RCC 7860 (cell line): ENCODE results near the gene COL24A1.

ENCODE experiments used
- DNase-seq: peaks from one replicate; pipeline ENCODE4 v3.0.0-alpha.2; 2015; ENCODE audit warnings: low spot score
- FAIRE-seq: peaks from 2 replicates; lab custom pipeline; 2012; peaks lifted over from hg19 to GRCh38; lab: Jason Lieb, UNC

The COL24A1 gene

GRCh38 chr1:86156566-86157455 is at the start of gene COL24A1:
COL24A1 (minus strand) TSS chr1:86156772; CDS start chr1:86156396, 376 bp downstream.
- FAIRE-seq: no peak

GRCh38 chr1:86205741-86206140 is 49.2 kb upstream of the COL24A1 start:
- DNase-seq (no peak), FAIRE-seq (no peak)

More at GRCh38 chr1:86156566-86157455, at the start of gene COL24A1:
- DNase-seq: no peak

- no peak for FAIRE-seq
These were observed 46.2 kb upstream of the COL24A1 start for GRCh38 chr1:86202552-86203340.

GRCh38 chr1:86201311-86201710 is 44.7 kb upstream of the COL24A1 start:
- DNase-seq (no peak), FAIRE-seq (no peak)

More at GRCh38 chr1:86202552-86203340, 46.2 kb upstream of the COL24A1 start:
- DNase-seq: no peak

- DNase-seq: no peak
- no peak for FAIRE-seq
These were observed 44.3 kb upstream of the COL24A1 start for GRCh38 chr1:86200901-86201300.

- DNase-seq (no peak), FAIRE-seq (no peak)
These were observed 40.8 kb upstream of the COL24A1 start for GRCh38 chr1:86197206-86197855.

GRCh38 chr1:86195281-86195680 is 38.7 kb upstream of the COL24A1 start:
- DNase-seq: no peak
- no peak for FAIRE-seq

GRCh38 chr1:86194491-86195034 is 38.0 kb upstream of the COL24A1 start:
- DNase-seq (no peak), FAIRE-seq (no peak)

GRCh38 chr1:86192417-86192816 is 35.8 kb upstream of the COL24A1 start:
- FAIRE-seq: no peak

GRCh38 chr1:86191958-86192357 is 35.4 kb upstream of the COL24A1 start:
- DNase-seq (no peak), FAIRE-seq (no peak)

More at GRCh38 chr1:86192417-86192816, 35.8 kb upstream of the COL24A1 start:
- no peak for DNase-seq

- DNase-seq: no peak
- no peak for FAIRE-seq
These were observed 34.3 kb upstream of the COL24A1 start for GRCh38 chr1:86190873-86191272.

GRCh38 chr1:86184426-86184825 is 27.9 kb upstream of the COL24A1 start:
- FAIRE-seq: no peak
- no peak for DNase-seq

GRCh38 chr1:86183810-86184209 is 27.2 kb upstream of the COL24A1 start:
- DNase-seq: no peak
- FAIRE-seq: no peak

GRCh38 chr1:86176226-86176625 is 19.7 kb upstream of the COL24A1 start:
- no peak for FAIRE-seq
- DNase-seq: no peak

- no peak for FAIRE-seq
- DNase-seq: no peak
These were observed 19.2 kb upstream of the COL24A1 start for GRCh38 chr1:86175756-86176155.

GRCh38 chr1:86169625-86170024 is 13.1 kb upstream of the COL24A1 start:
- FAIRE-seq: no peak

GRCh38 chr1:86159800-86160199 is 3.2 kb upstream of the COL24A1 start:
- FAIRE-seq: no peak
- no peak for DNase-seq

More at GRCh38 chr1:86169625-86170024, 13.1 kb upstream of the COL24A1 start:
- no peak for DNase-seq

- no peak for FAIRE-seq
- DNase-seq: no peak
These were observed 586 bp downstream of the COL24A1 start for GRCh38 chr1:86155807-86156565.

- no peak for DNase-seq
- no peak for FAIRE-seq
These were observed 1.3 kb downstream of the COL24A1 start for GRCh38 chr1:86155051-86155806.
